Stimulated activated naive CD8-positive, alpha-beta T cell treated with anti-CD3 and anti-CD28 coated beads, Interleukin-15, Interleukin-2, amounts not matched to agents 100 ng/mL and 50 ng/mL, for 24 hours (primary cell): ENCODE data around the gene SFTPB.

ENCODE experiments used
- H3K27ac Mint-ChIP-seq: one replicate; pipeline ENCODE4 v1.8.0; 2021; ENCODE audit warnings: mild to moderate bottlenecking, mixed read lengths
- H3K27me3 Mint-ChIP-seq: one replicate; pipeline ENCODE4 v1.8.0; 2021; ENCODE audit warnings: mixed read lengths
- H3K36me3 Mint-ChIP-seq: one replicate; pipeline ENCODE4 v1.8.0; 2021; ENCODE audit warnings: low read depth, mixed read lengths
- H3K4me1 Mint-ChIP-seq: one replicate; pipeline ENCODE4 v1.8.0; 2021; ENCODE audit warnings: low read depth, mixed read lengths
- H3K4me3 Mint-ChIP-seq: one replicate; pipeline ENCODE4 v1.8.0; 2021; ENCODE audit warnings: mild to moderate bottlenecking, mixed read lengths
- H3K9me3 Mint-ChIP-seq: one replicate; pipeline ENCODE4 v1.8.0; 2021; ENCODE audit warnings: mixed read lengths

The SFTPB gene

GRCh38 chr2:85695121-85695520 is 27.1 kb upstream of the SFTPB start:
- Mint-ChIP-seq H3K36me3 (no peaks in the 10 kb centered on the region), H3K4me3 (peak overlapping the region; percentile 23), H3K27ac (no peak overlapping the region), H3K9me3 (no peaks in the 10 kb centered on the region), H3K27me3 (peaks cover 4% of the 10 kb centered on the region), H3K4me1 (peaks cover 24% of the 10 kb centered on the region)

- Mint-ChIP-seq H3K36me3 (no peaks in the 10 kb centered on the region), H3K4me1 (peaks cover 24% of the 10 kb centered on the region), H3K4me3 (peak within 1 kb of the TSS; percentile 25), H3K27ac (peak within 1 kb of the TSS; percentile 49), H3K9me3 (no peaks in the 10 kb centered on the region), H3K27me3 (peaks cover 4% of the 10 kb centered on the region)
Observed at GRCh38 chr2:85694052-85695025, 26.3 kb upstream of the SFTPB start, which contains the start of gene GNLY. Gene GNLY, plus strand, starts transcription at chr2:85694358. Its CDS starts 61 bp downstream, at chr2:85694419.

- Mint-ChIP-seq H3K36me3 (no peaks in the 10 kb centered on the region), H3K27ac (peak overlapping the region; percentile 4), H3K4me1 (peaks cover 24% of the 10 kb centered on the region), H3K27me3 (peaks cover 4% of the 10 kb centered on the region), H3K9me3 (no peaks in the 10 kb centered on the region), H3K4me3 (no peak overlapping the region)
Observed at GRCh38 chr2:85692039-85692645, 24.1 kb upstream of the SFTPB start.

GRCh38 chr2:85690932-85691331 is 22.9 kb upstream of the SFTPB start:
- Mint-ChIP-seq H3K36me3 (no peaks in the 10 kb centered on the region), H3K27ac (peak overlapping the region; percentile 17), H3K27me3 (peaks cover 4% of the 10 kb centered on the region), H3K4me1 (peaks cover 24% of the 10 kb centered on the region), H3K9me3 (no peaks in the 10 kb centered on the region), H3K4me3 (no peak overlapping the region)

- Mint-ChIP-seq H3K36me3 (no peaks in the 10 kb centered on the region), H3K4me1 (peaks cover 13% of the 10 kb centered on the region), H3K27me3 (no peaks in the 10 kb centered on the region), H3K4me3 (no peak overlapping the region), H3K9me3 (no peaks in the 10 kb centered on the region), H3K27ac (no peak overlapping the region)
Observed at GRCh38 chr2:85684806-85685205, 16.8 kb upstream of the SFTPB start.

- peaks cover 13% of the 10 kb centered on the region for H3K4me1 Mint-ChIP-seq
- no peak overlapping the region for H3K27ac Mint-ChIP-seq
- no peaks in the 10 kb centered on the region for H3K9me3 Mint-ChIP-seq
- no peaks in the 10 kb centered on the region for H3K36me3 Mint-ChIP-seq
- no peak overlapping the region for H3K4me3 Mint-ChIP-seq
- no peaks in the 10 kb centered on the region for H3K27me3 Mint-ChIP-seq
Observed at GRCh38 chr2:85684380-85684779, 16.4 kb upstream of the SFTPB start.

GRCh38 chr2:85682378-85682777 is 14.4 kb upstream of the SFTPB start:
- no peaks in the 10 kb centered on the region for H3K9me3 Mint-ChIP-seq
- H3K27me3 Mint-ChIP-seq, result no peaks in the 10 kb centered on the region
- no peak overlapping the region for H3K4me3 Mint-ChIP-seq
- H3K27ac Mint-ChIP-seq, result no peak overlapping the region
- peaks cover 13% of the 10 kb centered on the region for H3K4me1 Mint-ChIP-seq
- H3K36me3 Mint-ChIP-seq, result no peaks in the 10 kb centered on the region

GRCh38 chr2:85681776-85682175 is 13.8 kb upstream of the SFTPB start:
- H3K4me3 Mint-ChIP-seq, result no peak overlapping the region
- H3K4me1 Mint-ChIP-seq, result peaks cover 13% of the 10 kb centered on the region
- H3K27me3 Mint-ChIP-seq, result no peaks in the 10 kb centered on the region
- no peaks in the 10 kb centered on the region for H3K36me3 Mint-ChIP-seq
- H3K27ac Mint-ChIP-seq, result no peak overlapping the region
- no peaks in the 10 kb centered on the region for H3K9me3 Mint-ChIP-seq

GRCh38 chr2:85681372-85681763 is 13.4 kb upstream of the SFTPB start:
- Mint-ChIP-seq H3K36me3 (no peaks in the 10 kb centered on the region), H3K9me3 (no peaks in the 10 kb centered on the region), H3K4me3 (no peak overlapping the region), H3K27ac (no peak overlapping the region), H3K4me1 (peaks cover 13% of the 10 kb centered on the region), H3K27me3 (no peaks in the 10 kb centered on the region)

- Mint-ChIP-seq H3K27me3 (no peaks in the 10 kb centered on the region), H3K27ac (no peak overlapping the region), H3K4me1 (peaks cover 13% of the 10 kb centered on the region), H3K9me3 (no peaks in the 10 kb centered on the region), H3K36me3 (no peaks in the 10 kb centered on the region), H3K4me3 (no peak overlapping the region)
Observed at GRCh38 chr2:85680707-85681371, 12.8 kb upstream of the SFTPB start.

- Mint-ChIP-seq H3K4me3 (no peak overlapping the region), H3K36me3 (no peaks in the 10 kb centered on the region), H3K27ac (no peak overlapping the region), H3K9me3 (no peaks in the 10 kb centered on the region), H3K27me3 (no peaks in the 10 kb centered on the region), H3K4me1 (peaks cover 13% of the 10 kb centered on the region)
Observed at GRCh38 chr2:85678794-85679672, 11.0 kb upstream of the SFTPB start.

- H3K4me3 Mint-ChIP-seq, result no peak overlapping the region
- no peak overlapping the region for H3K27ac Mint-ChIP-seq
Observed at GRCh38 chr2:85678377-85678776, 10.4 kb upstream of the SFTPB start.

GRCh38 chr2:85675866-85676548 is 8.0 kb upstream of the SFTPB start:
- peaks cover 8% of the 10 kb centered on the region for H3K4me1 Mint-ChIP-seq
- no peaks in the 10 kb centered on the region for H3K9me3 Mint-ChIP-seq
- H3K27me3 Mint-ChIP-seq, result no peaks in the 10 kb centered on the region
- no peak overlapping the region for H3K27ac Mint-ChIP-seq
- no peak overlapping the region for H3K4me3 Mint-ChIP-seq
- H3K36me3 Mint-ChIP-seq, result no peaks in the 10 kb centered on the region

More at GRCh38 chr2:85678377-85678776, 10.4 kb upstream of the SFTPB start:
- H3K36me3 Mint-ChIP-seq, result no peaks in the 10 kb centered on the region
- H3K27me3 Mint-ChIP-seq, result no peaks in the 10 kb centered on the region
- no peaks in the 10 kb centered on the region for H3K9me3 Mint-ChIP-seq
- peaks cover 13% of the 10 kb centered on the region for H3K4me1 Mint-ChIP-seq

GRCh38 chr2:85675427-85675826 is 7.4 kb upstream of the SFTPB start:
- peaks cover 4% of the 10 kb centered on the region for H3K4me1 Mint-ChIP-seq
- H3K27me3 Mint-ChIP-seq, result no peaks in the 10 kb centered on the region
- H3K36me3 Mint-ChIP-seq, result no peaks in the 10 kb centered on the region
- H3K4me3 Mint-ChIP-seq, result no peak overlapping the region
- no peak overlapping the region for H3K27ac Mint-ChIP-seq
- H3K9me3 Mint-ChIP-seq, result no peaks in the 10 kb centered on the region
